ENCODE measurements around the gene GRB14.
"Not testable (repeated sequence)": the region's sequence is repeated elsewhere in the genome, so short reads cannot be mapped to it uniquely, and the experiment has no call there.

DNA sequence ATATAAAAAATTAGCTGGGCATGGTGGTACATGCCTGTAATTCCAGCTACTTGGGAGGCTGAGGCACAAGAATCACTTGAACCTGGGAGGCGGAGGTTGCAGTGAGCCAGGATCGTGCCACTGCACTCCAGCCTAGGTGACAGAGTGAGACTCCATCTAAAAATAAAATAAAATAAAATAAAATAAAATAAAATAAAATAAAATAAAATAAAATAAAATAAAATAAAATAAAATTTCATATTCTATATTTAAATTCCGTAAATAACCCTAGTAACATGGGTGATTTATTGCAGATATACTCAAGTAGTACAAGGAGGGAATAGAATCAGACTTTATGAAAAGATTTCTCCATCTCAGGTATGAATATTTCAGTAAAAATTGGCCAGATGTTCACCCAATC, 71.6 kb downstream of the GRB14 start:
- TF ChIP-seq POLR2A, EP300 (IDR thresholded peaks at IDR 0.05): not testable (repeated sequence)
- TF ChIP-seq, protein P1, sequence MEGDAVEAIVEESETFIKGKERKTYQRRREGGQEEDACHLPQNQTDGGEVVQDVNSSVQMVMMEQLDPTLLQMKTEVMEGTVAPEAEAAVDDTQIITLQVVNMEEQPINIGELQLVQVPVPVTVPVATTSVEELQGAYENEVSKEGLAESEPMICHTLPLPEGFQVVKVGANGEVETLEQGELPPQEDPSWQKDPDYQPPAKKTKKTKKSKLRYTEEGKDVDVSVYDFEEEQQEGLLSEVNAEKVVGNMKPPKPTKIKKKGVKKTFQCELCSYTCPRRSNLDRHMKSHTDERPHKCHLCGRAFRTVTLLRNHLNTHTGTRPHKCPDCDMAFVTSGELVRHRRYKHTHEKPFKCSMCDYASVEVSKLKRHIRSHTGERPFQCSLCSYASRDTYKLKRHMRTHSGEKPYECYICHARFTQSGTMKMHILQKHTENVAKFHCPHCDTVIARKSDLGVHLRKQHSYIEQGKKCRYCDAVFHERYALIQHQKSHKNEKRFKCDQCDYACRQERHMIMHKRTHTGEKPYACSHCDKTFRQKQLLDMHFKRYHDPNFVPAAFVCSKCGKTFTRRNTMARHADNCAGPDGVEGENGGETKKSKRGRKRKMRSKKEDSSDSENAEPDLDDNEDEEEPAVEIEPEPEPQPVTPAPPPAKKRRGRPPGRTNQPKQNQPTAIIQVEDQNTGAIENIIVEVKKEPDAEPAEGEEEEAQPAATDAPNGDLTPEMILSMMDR (IDR thresholded peaks at IDR 0.05), result not testable (repeated sequence)

All from tibial nerve (tissue), 4 donors.